ENCODE results near the gene BPGM.

- TF ChIP-seq POLR2A (IDR thresholded peaks at IDR 0.05) = no peak
- no peak for TF ChIP-seq CTCF (IDR thresholded peaks at IDR 0.05)
Measured at GRCh38 chr7:134724606-134725005, 78.0 kb downstream of the BPGM start.
